Activated effector memory CD4-positive, alpha-beta T cell treated with Interleukin-2 at 50 U/mL for 16 hours (primary cell): Measurements from ENCODE around the gene RIPK4.

Source experiments
- DNase-seq: peaks from one replicate; pipeline ENCODE4 v3.0.0-alpha.2; 2020

RIPK4 gene

GRCh38 chr21:41752231-41752681, 14.6 kb downstream of the RIPK4 start:
- no peak for DNase-seq

- DNase-seq: no peak
Observed at GRCh38 chr21:41751611-41752011, 15.2 kb downstream of the RIPK4 start.

- DNase-seq: no peak
Observed at GRCh38 chr21:41750532-41751151, 16.2 kb downstream of the RIPK4 start.

GRCh38 chr21:41750051-41750450, 16.8 kb downstream of the RIPK4 start:
- no peak for DNase-seq

- DNase-seq: no peak
Observed at GRCh38 chr21:41749286-41749685, 17.6 kb downstream of the RIPK4 start.

- no peak for DNase-seq
Observed at GRCh38 chr21:41747943-41748738, 18.7 kb downstream of the RIPK4 start.

- DNase-seq: no peak
Observed at GRCh38 chr21:41746744-41747006, 20.2 kb downstream of the RIPK4 start.

- no peak for DNase-seq
Observed at GRCh38 chr21:41745971-41746743, 20.7 kb downstream of the RIPK4 start.

- no peak for DNase-seq
Observed at GRCh38 chr21:41745026-41745820, 21.6 kb downstream of the RIPK4 start.

- no peak for DNase-seq
Observed at GRCh38 chr21:41744028-41744930, 22.6 kb downstream of the RIPK4 start.

- DNase-seq: no peak
Observed at GRCh38 chr21:41743321-41744027, 23.4 kb downstream of the RIPK4 start.

GRCh38 chr21:41742073-41742875, 24.6 kb downstream of the RIPK4 start:
- no peak for DNase-seq

- DNase-seq: no peak
Observed at GRCh38 chr21:41741253-41742072, 25.4 kb downstream of the RIPK4 start.

- no peak for DNase-seq
Observed at GRCh38 chr21:41740604-41741252, 26.1 kb downstream of the RIPK4 start.

- DNase-seq: no peak
Observed at GRCh38 chr21:41739936-41740335, 26.9 kb downstream of the RIPK4 start.

GRCh38 chr21:41739011-41739410, 27.8 kb downstream of the RIPK4 start:
- no peak for DNase-seq

- no peak for DNase-seq
Observed at GRCh38 chr21:41737651-41738324, 29.1 kb downstream of the RIPK4 start.

GRCh38 chr21:41736423-41736822, 30.4 kb downstream of the RIPK4 start:
- no peak for DNase-seq
